HG02763 (cell line): ENCODE data around the gene DUSP3.

Experiments
- ATAC-seq: cut with Tn5 transposase; IDR thresholded peaks from one replicate; pipeline ENCODE4 v1.9.1; 2021; ENCODE audit warnings: mild to moderate bottlenecking, moderate library complexity; ENCODE audit not compliant: unreplicated experiment

Gene DUSP3

GRCh38 chr17:43737722-43738121, 41.1 kb downstream of the DUSP3 start:
- ATAC-seq, result no peak

DNA sequence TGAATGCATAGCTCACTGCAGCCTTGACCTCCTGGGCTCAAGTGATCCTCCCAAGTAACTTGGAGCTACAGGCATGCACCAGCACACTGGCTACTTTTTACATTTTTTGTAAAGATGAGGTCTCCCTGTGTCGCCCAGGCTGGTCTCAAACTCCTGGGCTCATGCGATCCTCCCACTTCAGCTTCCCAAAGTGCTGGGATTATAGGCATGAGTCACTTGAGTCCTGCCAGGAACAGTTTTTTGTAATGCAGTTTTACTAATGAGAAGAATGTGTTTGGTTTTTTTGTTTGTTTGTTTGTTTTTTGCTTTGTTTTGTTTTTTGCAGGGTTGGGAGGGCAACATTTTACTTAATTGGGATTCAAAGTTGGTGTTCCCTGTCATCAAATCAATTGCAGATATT, 42.4 kb downstream of the DUSP3 start:
- no peak for ATAC-seq

- no peak for ATAC-seq
Observed at GRCh38 chr17:43734376-43734775, 44.4 kb downstream of the DUSP3 start.

- ATAC-seq, result no peak
Observed at GRCh38 chr17:43733956-43734355, 44.8 kb downstream of the DUSP3 start.

- ATAC-seq, result no peak
Observed at GRCh38 chr17:43732958-43733357, 45.8 kb downstream of the DUSP3 start.

DNA sequence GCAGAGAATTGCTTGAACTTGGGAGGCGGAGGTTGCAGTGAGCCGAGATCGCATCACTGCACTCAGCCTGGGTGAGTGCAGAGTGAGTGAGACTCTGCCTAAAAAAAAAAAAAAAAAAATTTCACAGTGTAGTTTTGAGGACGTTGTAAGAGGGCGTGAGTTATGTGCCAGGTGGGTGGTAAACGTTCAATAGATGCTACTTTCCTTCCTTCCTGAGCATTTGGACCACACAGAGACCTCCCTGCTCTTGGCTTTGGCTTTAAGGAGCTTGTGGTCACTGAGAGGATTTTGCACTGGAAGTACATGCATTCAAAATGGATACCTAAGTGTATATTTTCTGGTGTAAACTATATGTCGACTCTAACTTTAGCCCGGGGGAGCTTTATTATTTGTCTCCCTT, 50.7 kb downstream of the DUSP3 start:
- ATAC-seq, result no peak

GRCh38 chr17:43723697-43724359, 54.9 kb downstream of the DUSP3 start:
- no peak for ATAC-seq

DNA sequence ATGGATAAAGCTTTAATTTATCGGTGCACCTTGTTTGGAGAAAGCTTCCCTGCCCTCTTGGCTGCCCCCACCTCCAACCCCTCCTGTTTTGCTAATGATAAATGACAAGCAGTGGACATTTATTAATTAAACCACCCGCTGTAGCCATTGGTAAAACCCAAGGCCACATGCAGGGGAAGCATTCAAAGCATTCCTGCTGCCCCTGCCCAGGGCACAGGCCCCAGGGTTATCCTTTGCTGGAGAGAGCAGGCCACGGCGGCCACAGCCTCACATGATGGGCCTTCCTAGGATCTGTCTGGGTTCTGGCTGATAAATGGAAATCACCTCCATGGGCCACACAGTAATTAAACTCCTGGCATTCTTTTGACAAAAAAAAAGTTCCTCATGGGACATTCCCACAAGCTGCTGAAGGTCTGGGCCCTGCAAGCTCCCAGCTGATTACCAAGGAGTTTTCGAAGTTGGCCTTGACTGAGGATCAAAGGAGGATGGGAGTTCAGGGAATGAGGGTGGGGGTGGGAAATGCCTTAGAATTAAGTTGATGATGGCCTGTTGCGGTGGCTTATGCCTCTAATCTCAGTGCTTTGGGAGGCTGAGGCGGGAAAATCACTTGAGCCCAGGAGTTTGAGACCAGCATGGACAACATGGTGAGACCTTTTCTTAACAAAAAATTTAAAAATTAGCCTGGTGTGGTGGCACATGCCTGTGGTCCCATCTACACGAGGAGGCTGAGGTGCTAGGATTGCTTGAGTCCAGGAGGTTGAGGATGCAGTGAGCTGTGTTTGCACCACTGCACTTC, 55.7 kb downstream of the DUSP3 start:
- ATAC-seq, result no peak

DNA sequence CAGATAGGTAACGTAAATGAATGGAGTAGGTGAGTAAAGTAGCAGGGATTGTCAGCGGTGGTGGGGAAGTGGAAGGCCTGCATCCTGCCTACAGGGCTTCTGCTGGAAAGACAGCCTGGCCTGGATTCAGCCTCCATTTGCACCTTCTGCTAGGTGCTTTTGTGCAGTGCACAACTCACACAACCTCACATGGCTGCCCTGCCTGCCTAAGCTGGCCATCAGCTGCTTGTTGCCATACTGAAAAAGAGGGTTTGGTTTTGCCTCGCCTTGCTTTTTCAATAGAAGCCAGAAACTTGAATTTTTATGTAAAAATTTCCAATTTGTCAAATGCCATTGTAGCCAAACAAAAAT, 56.5 kb downstream of the DUSP3 start:
- ATAC-seq, result no peak

- ATAC-seq, result no peak
Observed at GRCh38 chr17:43721537-43722268, 57.1 kb downstream of the DUSP3 start.

DNA sequence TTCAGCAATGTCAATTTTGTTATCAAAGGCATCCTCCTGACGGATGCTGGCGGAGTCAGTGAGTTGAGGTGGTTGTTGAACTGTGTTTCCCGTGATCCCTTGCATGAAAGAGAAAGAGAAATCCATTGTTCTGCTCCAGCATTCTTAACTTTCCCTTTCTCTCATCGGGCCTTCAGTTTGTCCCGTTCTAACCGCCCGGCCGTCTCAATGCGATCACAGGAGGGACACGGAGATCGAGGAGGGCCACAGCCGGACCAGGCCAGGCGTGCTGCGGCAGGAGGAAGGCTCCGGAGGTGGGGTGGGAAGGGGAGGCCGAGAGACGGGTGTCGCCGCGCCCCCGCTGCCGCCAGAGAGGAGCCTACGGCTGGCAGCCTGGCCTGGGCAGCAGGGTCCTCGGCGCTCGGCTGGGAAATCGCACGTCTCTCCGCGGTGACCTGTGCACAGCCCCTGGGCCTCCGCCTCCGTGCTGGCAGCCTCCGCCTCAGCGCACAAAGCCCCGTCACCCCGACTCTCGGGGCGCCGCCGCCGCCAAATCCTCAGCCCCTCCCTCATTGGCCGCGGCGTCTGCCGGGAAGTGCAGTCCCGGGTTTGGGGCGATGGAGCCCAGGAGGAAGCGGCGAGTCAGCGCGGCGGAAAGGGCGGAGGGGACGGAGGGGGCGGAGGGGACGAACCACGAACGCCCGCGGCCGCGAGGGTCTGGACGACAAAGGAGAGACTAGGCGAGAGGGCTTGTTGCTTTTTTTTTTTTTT, 58.3 kb downstream of the DUSP3 start:
- no peak for ATAC-seq

- no peak for ATAC-seq
Observed at GRCh38 chr17:43719578-43719977, 59.2 kb downstream of the DUSP3 start.

DNA sequence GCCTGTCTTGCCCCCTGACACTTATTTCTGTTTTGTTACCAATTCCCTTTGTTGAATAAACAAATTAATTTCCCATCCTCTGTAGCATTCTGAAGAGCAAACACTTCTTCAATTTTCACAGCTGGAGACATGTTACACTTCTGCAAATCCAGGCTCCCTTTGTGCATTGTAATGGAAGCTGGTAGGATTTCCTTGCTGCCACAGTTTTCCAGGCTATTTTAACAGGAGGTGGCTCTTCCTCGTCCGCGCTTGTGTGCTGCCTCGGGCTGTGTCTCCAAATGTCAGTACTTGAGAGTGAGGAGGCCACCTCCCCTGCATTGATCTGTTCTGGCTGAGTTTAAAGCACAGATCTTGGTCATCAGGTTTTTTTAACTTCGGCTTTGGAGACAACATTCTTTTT, 60.2 kb downstream of the DUSP3 start:
- ATAC-seq, result no peak

DNA sequence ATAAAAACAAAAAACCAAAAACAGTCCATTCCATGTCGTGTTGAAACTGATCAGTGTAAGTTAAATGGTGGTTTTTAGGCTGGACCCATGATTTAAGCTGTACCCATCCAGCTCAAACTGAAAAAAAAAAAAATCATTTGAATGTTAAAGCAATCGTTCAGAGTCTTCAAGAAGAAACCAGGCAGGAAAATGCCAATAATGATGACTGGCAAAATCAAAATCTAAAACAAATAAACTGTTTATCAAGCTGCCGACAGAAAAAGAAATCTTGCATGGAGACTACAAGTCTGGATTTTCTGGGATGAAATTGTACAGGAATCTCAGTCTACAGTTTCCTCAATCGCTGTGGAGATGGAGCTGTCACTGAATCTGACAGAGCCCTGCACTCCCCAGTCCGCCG, 60.9 kb downstream of the DUSP3 start:
- no peak for ATAC-seq
